ENCODE data around the gene ANKS1A.

DNA sequence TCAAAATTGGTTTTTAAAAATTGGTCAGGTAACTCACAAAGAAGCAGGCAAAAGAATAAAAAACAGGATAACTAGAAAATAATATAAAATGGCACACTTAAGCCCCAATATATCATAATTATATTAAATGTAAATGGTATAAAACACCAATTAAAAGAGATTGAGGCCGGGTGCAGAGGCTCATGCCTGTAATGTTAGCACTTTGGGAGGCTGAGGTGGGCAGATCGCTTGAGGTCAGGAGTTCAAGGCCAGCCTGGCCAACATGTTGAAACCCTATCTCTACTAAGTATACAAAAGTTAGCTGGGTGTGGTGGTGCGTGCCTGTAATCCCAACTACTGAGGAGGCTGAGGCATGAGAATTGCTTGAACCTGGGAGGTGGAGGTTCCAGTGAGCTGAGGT is 216.0 kb downstream of the ANKS1A start:
- TF ChIP-seq EZH2phosphoT487 (IDR thresholded peaks at IDR 0.05; ENCODE audit: insufficient read depth, low read depth) (no peak), EZH2 (IDR thresholded peaks at IDR 0.05; ENCODE audit: insufficient read depth, poor library complexity, severe bottlenecking) (no peak)
